ENCODE measurements around the gene ADARB2. TPM values are rescaled to one million over a fixed set of nuclear protein-coding genes. Genes with fewer than 3 reads are reported as not detected.

ADARB2 gene
- total RNA-seq, 3 donors from 2014 or later (not counting 1 experiment from before 2014, with no cell fraction given), result 0.27 to 0.78 (median 0.40) TPM

DNA sequence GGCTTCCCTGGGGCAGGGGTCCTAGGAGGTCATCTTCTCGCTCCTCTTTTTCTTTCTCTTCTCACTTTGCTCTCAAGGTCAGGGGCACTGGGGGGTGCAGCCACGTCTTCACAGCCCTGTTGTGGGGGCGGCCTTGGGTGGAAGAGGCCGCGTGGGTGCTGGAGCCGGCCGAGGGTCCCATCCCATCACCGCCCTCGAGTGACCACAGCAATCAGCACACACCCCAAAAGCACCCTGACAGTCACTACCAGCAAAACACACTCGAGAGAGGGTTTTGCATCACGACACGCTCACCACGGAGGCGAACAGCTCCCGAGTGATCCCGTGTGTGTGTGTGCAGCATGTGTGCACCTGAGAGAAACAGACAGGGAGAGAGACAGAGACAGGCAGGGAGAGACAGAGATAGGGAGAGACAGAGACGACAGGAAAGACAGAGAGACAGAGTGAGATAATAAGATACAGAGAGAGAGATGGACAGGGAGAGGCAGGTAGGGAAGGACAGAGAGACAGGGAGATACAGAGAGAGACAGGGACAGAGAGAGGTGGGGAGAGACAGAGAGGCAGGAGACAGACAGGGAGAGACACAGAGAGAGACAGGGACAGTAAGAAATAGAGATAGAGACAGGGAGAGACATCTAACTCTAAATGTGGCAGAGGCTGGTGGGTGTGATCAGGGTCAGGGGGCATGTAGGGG, 580.3 kb downstream of the ADARB2 start:
- Mint-ChIP-seq H3K4me1 (peaks cover 0 to 3% of the 10 kb centered on the region in 2 donors), H3K9me3 (no peaks in the 10 kb centered on the region), H3K36me3 (no peaks in the 10 kb centered on the region), H3K27me3 (ENCODE audit: low read depth in 2 of 2) (peaks cover 0 to 6% of the 10 kb centered on the region in 2 donors), H3K4me3 (no peak overlapping the region), H3K27ac (peak overlapping the region in 1 of 2 donors; percentile 2)
- no peaks in the 10 kb centered on the region for H3K27me3 ChIP-seq (ENCODE audit: control insufficient read depth, insufficient read depth, low read length)
- no peaks in the 10 kb centered on the region for H3K4me1 ChIP-seq (ENCODE audit: control insufficient read depth, insufficient read depth, low read length)
- DNase-seq (no peak), ATAC-seq (no peak)
- intact Hi-C loops (cut with micrococcal nuclease), result no loop called here
- H3K4me3 ChIP-seq (ENCODE audit: low read length), result no peak overlapping the region
- H3K36me3 ChIP-seq (ENCODE audit: control insufficient read depth, insufficient read depth, low read length), result no peaks in the 10 kb centered on the region
- no peak for TF ChIP-seq CTCF (IDR thresholded peaks at IDR 0.05)
- no peak overlapping the region for H3K27ac ChIP-seq (ENCODE audit: low read length)
- WGBS (ENCODE audit: insufficient coverage), result 79% methylated on average over 17 of the region's 17 CpGs
- no peaks in the 10 kb centered on the region for H3K9me3 ChIP-seq (ENCODE audit: control insufficient read depth, insufficient read depth, low read length)

DNA sequence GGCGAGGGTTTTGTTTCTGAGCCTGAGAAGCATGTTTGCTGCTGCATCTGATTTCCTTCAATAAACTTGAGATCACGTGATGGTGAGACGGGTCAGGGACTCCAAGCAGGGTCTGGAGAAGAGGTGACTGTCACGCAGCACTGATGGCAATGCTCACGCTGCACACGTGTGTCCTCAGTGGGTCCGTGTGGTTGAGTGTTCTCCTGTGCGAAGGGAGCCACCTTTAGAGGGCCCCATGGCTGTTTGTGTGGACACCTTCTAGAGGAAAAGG, 580.8 kb downstream of the ADARB2 start:
- Histone ChIP-seq H3K27me3 (ENCODE audit: control insufficient read depth, insufficient read depth, low read length) (no peaks in the 10 kb centered on the region), H3K36me3 (ENCODE audit: control insufficient read depth, insufficient read depth, low read length) (no peaks in the 10 kb centered on the region), H3K4me3 (ENCODE audit: low read length) (no peak overlapping the region), H3K27ac (ENCODE audit: low read length) (no peak overlapping the region), H3K9me3 (ENCODE audit: control insufficient read depth, insufficient read depth, low read length) (no peaks in the 10 kb centered on the region), H3K4me1 (ENCODE audit: control insufficient read depth, insufficient read depth, low read length) (no peaks in the 10 kb centered on the region)
- no peak for ATAC-seq
- H3K4me1 Mint-ChIP-seq, result peaks cover 0 to 3% of the 10 kb centered on the region in 2 donors
- intact Hi-C loops (cut with micrococcal nuclease), result no loop called here
- H3K27ac Mint-ChIP-seq, result no peak overlapping the region
- no peaks in the 10 kb centered on the region for H3K36me3 Mint-ChIP-seq
- TF ChIP-seq CTCF (IDR thresholded peaks at IDR 0.05), result no peak
- no peak for DNase-seq
- no peaks in the 10 kb centered on the region for H3K9me3 Mint-ChIP-seq
- 88% methylated on average over 8 of the region's 8 CpGs for WGBS (ENCODE audit: insufficient coverage)
- no peak overlapping the region for H3K4me3 Mint-ChIP-seq
- H3K27me3 Mint-ChIP-seq (ENCODE audit: low read depth in 2 of 2), result peaks cover 0 to 6% of the 10 kb centered on the region in 2 donors

DNA sequence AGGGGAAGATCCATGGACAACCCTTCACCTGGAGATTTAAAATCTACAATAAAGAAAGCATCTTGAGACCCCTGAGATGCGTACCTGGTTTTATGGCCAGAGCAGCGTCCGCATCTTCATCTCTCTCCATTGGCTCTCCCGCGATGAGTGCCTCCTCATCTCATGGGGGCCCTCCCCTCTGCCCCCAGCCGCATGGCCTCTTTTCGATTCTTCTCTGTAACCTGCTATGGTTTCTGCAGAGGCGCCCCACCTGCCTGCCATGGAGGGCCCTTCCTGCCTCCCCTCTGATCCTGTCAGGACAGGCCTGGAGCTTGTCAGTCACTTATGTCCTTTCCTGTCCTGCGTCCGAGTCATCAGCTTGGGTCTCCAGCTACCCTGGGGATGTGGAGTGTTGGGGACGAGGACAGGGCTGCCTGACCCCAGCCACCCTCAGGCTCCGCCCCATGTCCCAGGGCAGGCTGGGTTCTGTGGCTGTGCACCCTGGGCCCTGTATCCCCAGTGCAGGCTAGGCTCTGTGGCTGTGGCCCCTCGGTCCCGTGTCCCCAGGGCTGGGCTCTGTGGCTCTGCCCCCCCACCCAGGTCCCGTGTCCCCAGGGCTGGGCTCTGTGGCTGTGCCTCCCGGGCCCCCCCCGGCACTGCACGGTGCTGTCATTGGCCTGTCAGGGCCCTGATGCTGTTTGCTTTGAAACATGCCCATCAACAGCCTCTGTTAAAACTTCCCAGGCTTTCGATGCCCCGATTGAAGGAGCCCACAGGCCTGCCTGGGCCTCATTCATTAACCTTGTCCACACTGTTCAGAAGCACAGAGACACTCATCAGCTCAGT, 581.3 kb downstream of the ADARB2 start:
- Mint-ChIP-seq H3K4me3 (no peak overlapping the region), H3K4me1 (peaks cover 0 to 3% of the 10 kb centered on the region in 2 donors), H3K27me3 (ENCODE audit: low read depth in 2 of 2) (peaks cover 0 to 6% of the 10 kb centered on the region in 2 donors), H3K36me3 (no peaks in the 10 kb centered on the region), H3K9me3 (no peaks in the 10 kb centered on the region), H3K27ac (no peak overlapping the region)
- DNase-seq (no peak), ATAC-seq (no peak)
- H3K4me1 ChIP-seq (ENCODE audit: control insufficient read depth, insufficient read depth, low read length), result no peaks in the 10 kb centered on the region
- H3K9me3 ChIP-seq (ENCODE audit: control insufficient read depth, insufficient read depth, low read length), result no peaks in the 10 kb centered on the region
- H3K27ac ChIP-seq (ENCODE audit: low read length), result no peak overlapping the region
- H3K36me3 ChIP-seq (ENCODE audit: control insufficient read depth, insufficient read depth, low read length), result no peaks in the 10 kb centered on the region
- H3K4me3 ChIP-seq (ENCODE audit: low read length), result no peak overlapping the region
- intact Hi-C loops (cut with micrococcal nuclease), result no loop called here
- H3K27me3 ChIP-seq (ENCODE audit: control insufficient read depth, insufficient read depth, low read length), result no peaks in the 10 kb centered on the region
- no peak for TF ChIP-seq CTCF (IDR thresholded peaks at IDR 0.05)
- WGBS (ENCODE audit: insufficient coverage), result 89% methylated on average over 20 of the region's 20 CpGs
